OCI-LY7 (cell line): ENCODE measurements around the gene HVCN1.

Experiments
- CTCF ChIP-seq: fragments of 200-600 bp; sonication (generic); conservative IDR thresholded peaks from 2 replicates; pipeline ENCODE4 v1.5.1; 2014; ENCODE audit warnings: mild to moderate bottlenecking, antibody characterized with exemption, low read length, moderate library complexity, mixed read lengths
- EZH2phosphoT487 ChIP-seq: fragments of 200-600 bp; sonication (generic); IDR thresholded peaks from 2 replicates; pipeline ENCODE4 v1.6.1; 2018; ENCODE audit warnings: low read depth, borderline replicate concordance, mild to moderate bottlenecking, mixed run types, antibody characterized with exemption, low read length, moderate library complexity, mixed read lengths

GRCh38 chr12:110658242-110658641 is 30.7 kb downstream of the HVCN1 start:
- TF ChIP-seq CTCF (no peak), EZH2phosphoT487 (no peak)
